Lung microvascular endothelial cell (primary cell): ENCODE measurements around the gene KIF3B. TPM values are rescaled to one million over a fixed set of nuclear protein-coding genes. Genes with fewer than 3 reads are reported as not detected.
"Not testable (repeated sequence)": the region's sequence is repeated elsewhere in the genome, so short reads cannot be mapped to it uniquely, and the experiment has no call there.

Experiments
- DNase-seq, 2 donors: peaks; one replicate each; pipeline versions ENCODE4 v3.0.0 to v3.0.0-alpha.2; 2010; ENCODE audit warnings: low read depth in 2 of 2
- total RNA-seq: library from RNA; depleted of rRNA; stranded (reverse); fragments of >200 nt; gene quantifications from 2 replicates; pipeline ENCODE4 v1.2.1, GENCODE V29; 2014

Gene KIF3B
- total RNA-seq, 1 donor from 2014 or later: 22.6 TPM

- DNase-seq: peak in 1 of 2 donors; percentile 20
Measured at GRCh38 chr20:32355907-32356621, 78.6 kb downstream of the KIF3B start.

- DNase-seq: peak; percentile 17 to 53
Measured at GRCh38 chr20:32356622-32357374, 79.3 kb downstream of the KIF3B start.

- peak in 1 of 2 donors; percentile 58 for DNase-seq
Measured at GRCh38 chr20:32357375-32357868, 80.0 kb downstream of the KIF3B start.

GRCh38 chr20:32357869-32358631 lies 80.6 kb downstream of the KIF3B start, which contains the start of gene ASXL1:
Gene ASXL1 (plus strand): TSS chr20:32358331. CDS start chr20:32358776, 445 bp downstream.
- DNase-seq: peak; percentile 97 to 99

- no peak for DNase-seq
Measured at GRCh38 chr20:32358632-32358882, 81.1 kb downstream of the KIF3B start.

GRCh38 chr20:32358883-32359632 lies 81.6 kb downstream of the KIF3B start:
- DNase-seq: peak; percentile 68 to 70

GRCh38 chr20:32359633-32360332 lies 82.3 kb downstream of the KIF3B start:
- DNase-seq: peak; percentile 30 to 53

- DNase-seq: no peak
Measured at GRCh38 chr20:32360333-32360634, 82.8 kb downstream of the KIF3B start.

- DNase-seq: no peak
Measured at GRCh38 chr20:32362901-32363364, 85.5 kb downstream of the KIF3B start.

- DNase-seq: no peak
Measured at GRCh38 chr20:32363492-32363891, 86.0 kb downstream of the KIF3B start.

- no peak for DNase-seq
Measured at GRCh38 chr20:32364554-32365208, 87.2 kb downstream of the KIF3B start.

GRCh38 chr20:32365564-32365963 lies 88.1 kb downstream of the KIF3B start:
- DNase-seq: no peak

GRCh38 chr20:32366380-32366779 lies 88.9 kb downstream of the KIF3B start:
- no peak for DNase-seq

GRCh38 chr20:32368323-32368722 lies 90.9 kb downstream of the KIF3B start:
- no peak for DNase-seq

GRCh38 chr20:32368925-32369324 lies 91.5 kb downstream of the KIF3B start:
- DNase-seq: no peak

GRCh38 chr20:32370897-32371296 lies 93.4 kb downstream of the KIF3B start:
- no peak for DNase-seq

- peak in 1 of 2 donors; percentile 55 for DNase-seq
Measured at GRCh38 chr20:32378461-32378860, 101.0 kb downstream of the KIF3B start.

GRCh38 chr20:32380037-32380436 lies 102.6 kb downstream of the KIF3B start:
- DNase-seq: not testable (repeated sequence)

- DNase-seq: no peak
Measured at GRCh38 chr20:32380745-32381144, 103.3 kb downstream of the KIF3B start.
